ENCODE measurements around the gene LY6G5C. TPM values are rescaled to one million over a fixed set of nuclear protein-coding genes. Genes with fewer than 3 reads are reported as not detected.

LY6G5C gene
- total RNA-seq, 1 donor from 2014 or later = 1.1 TPM

Other genes starting within 250 kb of the LY6G5C start
- gene MICB, start 182.9 kb downstream of the LY6G5C start, total RNA-seq = 25.7 and 26.2 TPM in 2 replicates
- not detected in 2 replicates for gene MCCD1, start 152.1 kb downstream of the LY6G5C start, total RNA-seq
- gene DDX39B, start 139.1 kb downstream of the LY6G5C start, total RNA-seq = 564 and 622 TPM in 2 replicates
- gene ATP6V1G2, start 134.5 kb downstream of the LY6G5C start, total RNA-seq = 0.18 and 0.58 TPM in 2 replicates
- 22.0 and 28.5 TPM in 2 replicates for gene NFKBIL1, start 133.5 kb downstream of the LY6G5C start, total RNA-seq
- not detected in 2 replicates for gene LTA, start 108.8 kb downstream of the LY6G5C start, total RNA-seq
- not detected in 2 replicates for gene TNF, start 105.5 kb downstream of the LY6G5C start, total RNA-seq
- gene LTB, start 98.6 kb downstream of the LY6G5C start, total RNA-seq = not detected in 2 replicates
- gene LST1, start 94.8 kb downstream of the LY6G5C start, total RNA-seq = not detected in 2 replicates
- gene NCR3, start 88.1 kb downstream of the LY6G5C start, total RNA-seq = not detected in 2 replicates
- gene AIF1, start 65.8 kb downstream of the LY6G5C start, total RNA-seq = not detected in 2 replicates
- gene PRRC2A, start 60.4 kb downstream of the LY6G5C start, total RNA-seq = 77.8 and 81.9 TPM in 2 replicates
- 241 and 292 TPM in 2 replicates for gene BAG6, start 28.4 kb downstream of the LY6G5C start, total RNA-seq
- 1.4 and 1.7 TPM in 2 replicates for gene APOM, start 25.2 kb downstream of the LY6G5C start, total RNA-seq
- 17.0 and 20.9 TPM in 2 replicates for gene C6orf47, start 20.3 kb downstream of the LY6G5C start, total RNA-seq
- gene GPANK1, start 16.1 kb downstream of the LY6G5C start, total RNA-seq = 12.4 and 16.1 TPM in 2 replicates
- 281 and 300 TPM in 2 replicates for gene CSNK2B, start 15.0 kb downstream of the LY6G5C start, total RNA-seq
- gene LY6G5B, start 11.1 kb downstream of the LY6G5C start, total RNA-seq = 0.58 and 2.7 TPM in 2 replicates
- 41.6 and 52.5 TPM in 2 replicates for gene ABHD16A, start 22.3 kb upstream of the LY6G5C start, total RNA-seq
- not detected in 2 replicates for gene LY6G6F, start 25.8 kb upstream of the LY6G5C start, total RNA-seq
- gene LY6G6D, start 34.3 kb upstream of the LY6G5C start, total RNA-seq = not detected in 2 replicates
- not detected in 2 replicates for gene LY6G6C, start 40.7 kb upstream of the LY6G5C start, total RNA-seq
- gene MPIG6B, start 42.3 kb upstream of the LY6G5C start, total RNA-seq = not detected in 2 replicates
- 63.1 and 65.7 TPM in 2 replicates for gene DDAH2, start 48.2 kb upstream of the LY6G5C start, total RNA-seq
- gene CLIC1, start 55.5 kb upstream of the LY6G5C start, total RNA-seq = 1,096 and 1,127 TPM in 2 replicates
- 7.8 and 16.7 TPM in 2 replicates for gene MSH5, start 58.9 kb upstream of the LY6G5C start, total RNA-seq
- 1.8 and 2.3 TPM in 2 replicates for gene SAPCD1, start 81.6 kb upstream of the LY6G5C start, total RNA-seq
- under 0.01 TPM in 1 of 2 replicates, not detected in the other for gene VWA7, start 96.3 kb upstream of the LY6G5C start, total RNA-seq
- 102 and 105 TPM in 2 replicates for gene VARS1, start 114.7 kb upstream of the LY6G5C start, total RNA-seq
- 85.3 and 118 TPM in 2 replicates for gene LSM2, start 125.9 kb upstream of the LY6G5C start, total RNA-seq
- 0.29 and 0.35 TPM in 2 replicates for gene HSPA1L, start 134.2 kb upstream of the LY6G5C start, total RNA-seq
- 38.1 and 41.2 TPM in 2 replicates for gene HSPA1A, start 134.5 kb upstream of the LY6G5C start, total RNA-seq
- gene HSPA1B, start 146.7 kb upstream of the LY6G5C start, total RNA-seq = 59.4 and 73.5 TPM in 2 replicates
- gene NEU1, start 181.8 kb upstream of the LY6G5C start, total RNA-seq = 71.2 and 73.9 TPM in 2 replicates
- 0.18 TPM in 1 of 2 replicates, not detected in the other for gene SLC44A4, start 197.9 kb upstream of the LY6G5C start, total RNA-seq
- 44.7 and 47.9 TPM in 2 replicates for gene EHMT2, start 216.6 kb upstream of the LY6G5C start, total RNA-seq
- 2.0 and 2.3 TPM in 2 replicates for gene ZBTB12, start 221.0 kb upstream of the LY6G5C start, total RNA-seq
- gene C2, start 246.7 kb upstream of the LY6G5C start, total RNA-seq = 1.4 and 2.0 TPM in 2 replicates